ENCODE measurements around the gene KATNA1.

KATNA1 gene

DNA sequence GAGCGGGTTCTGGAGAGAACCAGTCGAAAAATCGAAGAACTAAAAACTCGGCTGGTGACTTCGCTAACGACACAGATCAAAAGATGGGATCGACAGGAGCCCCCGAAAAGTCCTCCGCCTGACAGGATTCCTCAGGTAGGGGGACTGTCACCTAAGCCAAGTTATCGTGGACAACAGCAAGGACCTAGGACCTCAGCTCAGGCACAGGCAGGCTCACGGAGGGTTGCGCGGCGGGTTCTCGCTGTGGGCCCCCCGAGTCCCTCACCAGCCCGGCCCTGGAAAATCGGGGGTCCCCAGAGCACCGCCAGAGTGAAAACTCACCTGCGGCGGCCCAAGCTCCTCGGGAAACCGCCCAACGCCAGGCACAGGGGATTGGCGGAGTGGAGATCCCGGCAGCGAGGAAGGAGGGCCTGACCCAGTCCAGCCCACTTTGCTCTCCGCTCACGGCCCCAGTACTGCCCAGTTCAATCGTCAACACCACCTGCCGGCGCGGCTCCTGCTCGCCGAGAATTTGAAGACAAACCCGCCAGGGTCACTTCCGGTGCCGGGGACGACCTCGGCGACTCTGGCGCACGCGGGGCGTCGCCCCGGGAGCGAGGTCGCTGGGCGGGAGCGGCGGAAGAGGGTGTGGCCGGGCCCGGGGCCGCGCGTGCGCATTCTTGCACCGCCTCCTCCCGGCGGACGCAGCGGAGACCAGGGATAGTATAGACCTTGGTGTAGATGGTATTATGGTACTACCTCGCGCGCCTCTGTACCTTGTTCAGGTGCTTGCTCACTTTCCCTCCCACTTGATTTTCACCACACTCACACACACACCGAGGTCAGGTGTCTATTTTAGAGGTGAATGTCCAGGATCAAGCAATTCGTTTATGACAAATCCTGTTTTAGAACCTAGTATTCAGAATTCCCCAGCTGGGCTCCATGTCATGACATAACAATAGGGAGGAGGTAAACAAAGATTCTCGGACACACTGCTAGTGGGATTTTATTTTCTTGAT lies at the start of gene KATNA1:
Gene KATNA1, minus strand, starts transcription at position 567 of the 998 bp plus-strand sequence. CDS start 10,167 bp downstream, outside the sequence.
- in situ Hi-C loops (cut with HindIII; ENCODE audit: low pct_ligation_motif_present, low sequenced_read_pairs), result no loop called here
- no peak within 1 kb of the TSS for H3K27ac ChIP-seq
- TF ChIP-seq, protein P1, sequence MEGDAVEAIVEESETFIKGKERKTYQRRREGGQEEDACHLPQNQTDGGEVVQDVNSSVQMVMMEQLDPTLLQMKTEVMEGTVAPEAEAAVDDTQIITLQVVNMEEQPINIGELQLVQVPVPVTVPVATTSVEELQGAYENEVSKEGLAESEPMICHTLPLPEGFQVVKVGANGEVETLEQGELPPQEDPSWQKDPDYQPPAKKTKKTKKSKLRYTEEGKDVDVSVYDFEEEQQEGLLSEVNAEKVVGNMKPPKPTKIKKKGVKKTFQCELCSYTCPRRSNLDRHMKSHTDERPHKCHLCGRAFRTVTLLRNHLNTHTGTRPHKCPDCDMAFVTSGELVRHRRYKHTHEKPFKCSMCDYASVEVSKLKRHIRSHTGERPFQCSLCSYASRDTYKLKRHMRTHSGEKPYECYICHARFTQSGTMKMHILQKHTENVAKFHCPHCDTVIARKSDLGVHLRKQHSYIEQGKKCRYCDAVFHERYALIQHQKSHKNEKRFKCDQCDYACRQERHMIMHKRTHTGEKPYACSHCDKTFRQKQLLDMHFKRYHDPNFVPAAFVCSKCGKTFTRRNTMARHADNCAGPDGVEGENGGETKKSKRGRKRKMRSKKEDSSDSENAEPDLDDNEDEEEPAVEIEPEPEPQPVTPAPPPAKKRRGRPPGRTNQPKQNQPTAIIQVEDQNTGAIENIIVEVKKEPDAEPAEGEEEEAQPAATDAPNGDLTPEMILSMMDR (IDR thresholded peaks at IDR 0.05; ENCODE audit: low read depth, low read length, missing control alignments), result no peak
- no peaks in the 10 kb centered on the region for H3K27me3 ChIP-seq (replicated peaks)
- peak within 1 kb of the TSS; percentile 92 for H3K4me3 ChIP-seq (ENCODE audit: low read depth, low read length)
- H3K36me3 ChIP-seq (replicated peaks), result no peaks in the 10 kb centered on the region
- peak; percentile 47 for DNase-seq

DNA sequence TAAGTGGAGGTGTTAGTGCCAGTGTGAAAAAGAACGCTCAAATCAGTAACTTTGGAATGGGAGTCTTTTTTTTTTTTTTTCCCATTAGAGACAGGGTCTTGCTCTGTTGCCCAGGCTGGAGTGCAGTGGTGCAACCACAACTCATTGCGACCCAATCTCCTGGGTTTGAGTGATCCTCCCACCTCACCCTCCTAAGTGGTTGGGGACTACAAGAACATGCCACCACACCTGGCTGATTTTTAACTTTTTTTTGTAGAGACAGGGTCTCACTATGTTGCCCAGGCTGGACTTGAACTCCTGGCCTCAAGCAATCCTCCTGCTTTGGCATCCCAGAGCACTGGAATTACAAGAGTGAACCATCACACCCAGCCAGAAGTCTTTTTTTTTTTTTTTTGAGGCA lies 49.7 kb upstream of the KATNA1 start:
- peaks cover 11% of the 10 kb centered on the region for H3K36me3 ChIP-seq (replicated peaks)

DNA sequence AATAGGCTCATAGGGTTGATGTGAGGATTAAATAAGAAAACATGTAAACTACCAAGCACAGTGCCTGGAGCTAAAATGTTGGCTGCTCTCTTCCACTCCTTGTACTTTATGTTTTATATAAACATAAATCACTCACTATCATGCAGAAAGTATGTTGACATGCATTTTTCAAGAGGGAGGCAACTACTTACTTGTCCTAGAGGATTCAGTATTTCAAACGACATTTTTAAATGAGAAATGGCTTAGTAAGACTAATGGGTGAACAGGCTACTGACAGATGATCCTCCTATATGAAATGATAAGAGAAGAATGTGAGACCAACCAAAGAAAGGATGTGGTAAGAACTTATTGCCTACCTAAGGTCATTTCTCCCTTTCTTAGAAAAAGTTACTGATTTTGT lies 48.4 kb upstream of the KATNA1 start:
- Histone ChIP-seq H3K27me3 (replicated peaks) (no peaks in the 10 kb centered on the region), H3K27ac (no peak overlapping the region), H3K4me3 (ENCODE audit: low read depth, low read length) (no peak overlapping the region), H3K36me3 (replicated peaks) (peaks cover 16% of the 10 kb centered on the region)
- TF ChIP-seq, protein P1 (IDR thresholded peaks at IDR 0.05; ENCODE audit: low read depth, low read length, missing control alignments), result no peak
- DNase-seq, result peak; percentile 12
- in situ Hi-C loops (cut with HindIII; ENCODE audit: low pct_ligation_motif_present, low sequenced_read_pairs), result no loop called here

More for the DNA sequence above, 49.7 kb upstream of the KATNA1 start:
- Histone ChIP-seq H3K27me3 (replicated peaks) (no peaks in the 10 kb centered on the region), H3K4me3 (ENCODE audit: low read depth, low read length) (no peak overlapping the region), H3K27ac (no peak overlapping the region)
- TF ChIP-seq, protein P1 (IDR thresholded peaks at IDR 0.05; ENCODE audit: low read depth, low read length, missing control alignments), result no peak
- DNase-seq, result no peak
- in situ Hi-C loops (cut with HindIII; ENCODE audit: low pct_ligation_motif_present, low sequenced_read_pairs), result no loop called here

GRCh38 chr6:149694921-149695320 lies 46.4 kb upstream of the KATNA1 start:
- peaks cover 19% of the 10 kb centered on the region for H3K36me3 ChIP-seq (replicated peaks)
- H3K4me3 ChIP-seq (ENCODE audit: low read depth, low read length), result no peak overlapping the region
- TF ChIP-seq, protein P1 (IDR thresholded peaks at IDR 0.05; ENCODE audit: low read depth, low read length, missing control alignments), result no peak
- H3K27me3 ChIP-seq (replicated peaks), result no peaks in the 10 kb centered on the region
- no peak overlapping the region for H3K27ac ChIP-seq
- no peak for DNase-seq
- in situ Hi-C loops (cut with HindIII; ENCODE audit: low pct_ligation_motif_present, low sequenced_read_pairs), result no loop called here

DNA sequence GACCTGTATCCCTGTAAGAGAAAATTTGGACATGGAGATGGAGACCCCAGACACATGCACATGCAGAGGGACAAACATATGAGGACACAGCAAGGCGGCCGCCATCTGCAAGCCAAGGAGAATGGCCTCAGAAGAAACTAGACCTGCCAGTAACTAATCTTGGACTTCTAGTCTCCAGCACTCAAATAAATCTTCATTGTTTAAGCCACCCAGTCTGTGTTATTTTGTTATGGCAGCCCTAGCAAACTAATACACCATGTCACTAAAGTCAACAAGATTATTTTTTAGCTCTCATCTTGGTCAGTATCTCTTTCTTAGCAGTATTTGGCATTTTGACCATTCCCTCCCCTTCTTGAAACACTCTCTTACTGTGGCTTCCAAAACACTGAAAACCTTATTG lies 42.7 kb upstream of the KATNA1 start:
- Histone ChIP-seq H3K4me3 (ENCODE audit: low read depth, low read length) (no peak overlapping the region), H3K27ac (no peak overlapping the region), H3K36me3 (replicated peaks) (peaks cover 19% of the 10 kb centered on the region), H3K27me3 (replicated peaks) (no peaks in the 10 kb centered on the region)
- DNase-seq, result no peak
- TF ChIP-seq, protein P1 (IDR thresholded peaks at IDR 0.05; ENCODE audit: low read depth, low read length, missing control alignments), result no peak
- in situ Hi-C loops (cut with HindIII; ENCODE audit: low pct_ligation_motif_present, low sequenced_read_pairs), result no loop called here

Measured in brain microvascular endothelial cell (primary cell).